Activated T-cell treated with anti-CD3 and anti-CD28 coated beads for 48 hours (primary cell): Measurements from ENCODE around the gene EXOC7.

Source experiments
- DNase-seq: peaks from one replicate; pipeline ENCODE4 v3.0.0-alpha.2; 2020; ENCODE audit warnings: low read depth

The EXOC7 gene

DNA sequence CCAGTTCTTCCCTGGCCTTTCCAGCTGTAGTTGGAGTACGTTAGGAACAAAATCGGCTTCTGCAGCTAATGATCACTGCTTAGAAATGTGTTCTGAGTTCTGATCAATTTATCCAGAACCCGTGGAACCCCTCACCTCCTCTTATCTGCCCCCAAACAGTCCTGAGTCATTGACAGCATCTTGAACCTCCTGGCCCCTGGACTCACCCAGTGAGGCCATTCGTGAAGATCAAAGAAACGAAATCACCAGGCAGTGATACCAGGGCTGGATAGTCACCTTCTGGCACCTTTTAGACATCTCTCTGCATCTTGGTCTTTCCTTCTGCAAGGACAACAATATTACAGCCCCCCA is 17.0 kb upstream of the EXOC7 start:
- DNase-seq: no peak

DNA sequence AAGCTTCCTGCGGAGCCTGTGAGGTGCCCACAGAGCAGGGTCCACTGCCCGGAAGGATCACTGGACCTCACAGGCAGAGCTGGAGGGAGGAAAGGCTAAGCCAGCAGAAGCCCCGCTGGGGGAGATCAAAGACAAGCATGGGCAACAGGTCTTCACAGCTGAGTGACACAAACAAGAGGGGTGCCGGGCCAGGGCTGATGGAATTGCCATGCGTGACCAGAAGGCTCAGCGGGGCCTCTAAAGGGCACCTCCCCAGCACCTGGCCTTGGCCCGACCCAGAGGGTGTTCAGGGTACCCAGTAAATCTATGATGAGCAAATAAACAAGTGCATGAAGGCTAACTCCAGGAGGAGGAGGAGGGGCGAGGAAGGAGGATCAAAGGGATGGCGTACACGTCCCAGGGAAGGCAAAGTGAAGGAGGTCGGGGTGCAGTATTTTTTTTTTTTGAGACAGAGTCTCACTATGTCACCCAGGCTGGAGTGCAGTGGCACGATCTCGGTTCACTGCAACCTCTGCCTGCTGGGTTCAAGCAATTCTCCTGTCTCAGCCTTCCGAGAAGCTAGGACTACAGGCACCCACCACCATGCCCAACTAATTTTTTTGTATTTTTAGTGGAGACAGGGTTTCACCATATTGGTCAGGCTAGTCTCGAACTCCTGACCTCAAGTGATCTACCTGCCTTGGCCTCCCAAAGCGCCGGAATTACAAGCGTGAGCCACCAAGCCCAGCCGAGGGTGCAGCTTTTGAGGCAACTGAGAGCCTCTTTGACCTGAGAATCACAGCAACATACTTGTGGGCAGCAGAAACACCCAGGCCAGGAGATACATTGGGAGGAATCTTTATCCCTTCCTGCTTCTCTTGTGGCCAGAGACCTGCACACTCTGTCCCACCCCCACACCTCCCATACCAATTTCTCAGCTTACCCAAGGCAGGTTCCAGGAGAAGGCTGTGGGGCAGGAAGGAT is 16.1 kb upstream of the EXOC7 start:
- no peak for DNase-seq

DNA sequence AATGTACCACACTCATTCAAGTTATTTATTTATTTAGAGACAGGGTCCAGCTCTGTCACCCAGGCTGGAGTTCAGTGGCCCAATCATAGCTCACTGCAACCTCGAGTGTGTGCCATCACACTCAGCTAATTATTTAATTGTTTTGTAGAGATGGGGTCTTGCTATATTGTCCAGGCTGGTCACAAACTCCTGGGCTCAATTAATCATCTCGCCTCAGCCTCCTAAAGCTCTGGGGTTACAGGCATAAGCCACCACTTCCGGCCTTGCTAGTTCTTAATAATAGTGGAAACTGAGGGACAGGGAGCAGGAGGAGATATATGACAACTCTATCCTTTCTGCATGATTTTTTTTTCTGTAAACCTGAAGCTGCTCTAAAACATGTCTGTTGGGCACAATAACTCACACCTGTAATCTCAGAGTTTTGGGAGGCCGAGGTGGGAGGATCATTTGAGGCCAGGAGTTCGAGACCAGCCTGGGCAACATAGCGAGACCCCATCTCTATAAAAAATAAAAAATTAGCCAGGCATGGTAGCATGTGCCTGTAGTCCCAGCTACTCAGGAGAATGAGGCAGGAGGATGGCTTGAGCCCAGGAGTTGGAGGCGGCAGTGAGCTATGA is 11.7 kb upstream of the EXOC7 start:
- no peak for DNase-seq

DNA sequence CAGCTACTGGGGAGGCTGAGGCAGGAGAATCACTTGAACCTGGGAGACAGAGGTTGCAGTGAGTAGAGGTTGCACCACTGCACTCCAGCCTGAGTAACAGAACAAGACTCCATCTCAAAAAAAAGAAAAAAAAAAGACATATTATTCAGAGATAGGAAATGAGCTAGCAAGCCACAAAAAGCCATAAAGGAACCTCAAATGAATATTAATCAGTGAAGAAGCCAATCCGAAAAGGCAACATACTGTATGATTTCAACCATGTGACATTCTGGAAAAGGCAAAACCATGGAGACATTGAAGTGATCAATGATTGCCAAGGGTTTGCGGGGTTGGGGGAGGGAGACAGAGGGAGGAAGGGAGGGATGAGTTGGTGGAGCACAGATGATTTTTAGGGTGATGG is 8.4 kb upstream of the EXOC7 start:
- no peak for DNase-seq

DNA sequence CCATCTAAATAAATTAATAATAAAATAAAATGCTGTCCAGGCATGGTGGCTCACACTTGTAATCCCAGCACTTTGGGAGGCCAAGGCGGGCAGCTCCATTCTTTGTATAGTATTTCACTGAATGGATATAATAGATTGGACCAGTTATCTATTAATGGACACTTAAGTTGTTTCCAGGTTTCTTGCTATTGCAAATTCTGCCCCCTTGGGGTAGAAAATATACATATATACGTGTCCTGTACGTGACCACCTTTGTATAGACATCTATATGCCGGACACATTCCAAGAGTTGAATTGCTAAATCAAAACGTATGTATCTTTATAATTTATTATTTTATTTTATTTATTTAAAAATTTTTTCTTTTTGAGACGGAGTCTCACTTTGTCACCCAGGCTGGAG is 3.9 kb upstream of the EXOC7 start:
- no peak for DNase-seq

DNA sequence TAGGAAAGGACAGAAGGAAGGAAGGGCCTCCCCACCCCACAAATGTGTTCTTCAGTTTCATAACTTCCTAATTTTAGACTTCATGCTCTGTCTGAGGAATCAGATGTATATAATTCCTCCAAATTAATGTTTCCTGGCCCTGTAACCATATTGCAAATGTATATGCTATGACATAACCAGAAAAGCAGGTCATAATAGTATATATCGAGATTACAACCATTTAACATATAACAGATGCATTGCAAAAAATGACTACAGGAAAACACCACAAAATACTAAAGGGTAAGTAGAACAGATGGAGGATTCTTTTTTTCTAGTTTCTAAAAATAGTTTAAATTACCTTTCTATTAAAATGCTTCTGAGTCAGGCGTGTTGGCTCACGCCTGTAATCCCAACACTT is 3.1 kb upstream of the EXOC7 start:
- DNase-seq: no peak

DNA sequence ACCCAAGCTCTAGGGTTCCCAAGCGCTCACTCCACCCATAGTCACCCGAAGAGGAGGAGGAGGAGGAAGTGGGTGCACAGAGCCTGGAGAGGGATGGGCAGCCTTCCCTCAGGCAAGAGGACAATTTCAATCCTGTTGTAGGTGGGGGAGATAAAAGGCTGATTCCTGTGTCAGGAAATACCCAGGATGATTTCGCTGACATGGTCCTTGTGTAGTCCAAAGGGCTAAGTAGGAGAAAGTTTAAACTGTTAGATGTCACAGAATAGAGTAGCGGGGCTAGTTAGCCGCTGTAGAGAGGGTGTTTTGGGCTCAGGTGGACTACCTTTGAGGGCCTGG is 1.3 kb upstream of the EXOC7 start:
- DNase-seq: no peak

DNA sequence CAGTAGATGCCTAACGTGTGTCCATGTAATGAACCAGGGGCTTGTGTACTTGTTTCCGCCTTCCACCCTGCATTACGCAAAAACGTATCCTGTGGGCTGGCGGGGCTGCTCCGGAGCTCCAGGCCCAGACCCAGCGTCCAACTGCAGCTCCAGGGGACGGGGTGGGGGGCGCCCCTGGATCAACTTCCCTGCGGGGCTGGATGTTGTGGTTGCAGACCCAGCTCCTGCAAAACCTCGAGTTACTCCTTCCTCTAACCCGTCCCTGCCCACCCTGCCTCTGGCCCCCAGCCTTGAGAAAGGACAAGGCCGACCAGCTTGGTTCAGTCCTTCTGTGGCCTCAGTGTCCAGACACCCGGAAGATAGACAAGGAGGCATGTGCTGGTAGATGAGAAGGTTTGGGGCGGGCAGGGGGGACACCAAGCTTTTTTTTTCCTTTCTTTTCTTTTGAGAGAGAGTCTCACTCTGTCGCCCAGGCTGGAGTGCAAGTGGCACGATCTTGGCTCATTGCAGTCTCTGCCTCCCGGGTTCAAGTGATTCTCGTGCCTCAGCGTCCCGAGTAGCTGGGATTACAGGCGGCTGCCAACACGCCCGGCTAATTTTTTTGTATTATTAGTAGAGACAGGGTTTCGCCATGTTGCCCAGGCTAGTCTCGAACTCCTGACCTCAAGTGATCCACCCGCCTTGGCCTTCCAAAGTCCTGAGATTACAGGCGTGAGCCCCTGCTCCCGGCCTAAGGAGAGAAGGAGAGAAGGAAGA is 731 bp upstream of the EXOC7 start:
- DNase-seq: no peak

DNA sequence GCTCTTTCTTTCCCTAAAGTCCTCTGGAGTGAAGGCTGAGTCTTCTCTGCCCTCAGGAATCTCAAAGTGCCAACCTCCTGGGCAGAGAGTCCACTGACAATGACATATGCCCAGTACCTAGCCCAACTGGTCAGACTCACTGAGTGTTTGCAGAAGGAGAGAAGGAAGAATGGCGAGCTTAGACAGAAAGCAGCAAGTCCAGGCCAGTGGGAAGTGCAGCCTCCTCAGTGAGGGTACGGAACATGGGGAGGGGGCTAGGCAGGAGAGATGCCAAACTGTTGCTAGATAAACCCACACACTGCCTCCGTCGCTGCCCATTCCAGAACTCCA is 678 bp downstream of the EXOC7 start:
- DNase-seq: no peak

DNA sequence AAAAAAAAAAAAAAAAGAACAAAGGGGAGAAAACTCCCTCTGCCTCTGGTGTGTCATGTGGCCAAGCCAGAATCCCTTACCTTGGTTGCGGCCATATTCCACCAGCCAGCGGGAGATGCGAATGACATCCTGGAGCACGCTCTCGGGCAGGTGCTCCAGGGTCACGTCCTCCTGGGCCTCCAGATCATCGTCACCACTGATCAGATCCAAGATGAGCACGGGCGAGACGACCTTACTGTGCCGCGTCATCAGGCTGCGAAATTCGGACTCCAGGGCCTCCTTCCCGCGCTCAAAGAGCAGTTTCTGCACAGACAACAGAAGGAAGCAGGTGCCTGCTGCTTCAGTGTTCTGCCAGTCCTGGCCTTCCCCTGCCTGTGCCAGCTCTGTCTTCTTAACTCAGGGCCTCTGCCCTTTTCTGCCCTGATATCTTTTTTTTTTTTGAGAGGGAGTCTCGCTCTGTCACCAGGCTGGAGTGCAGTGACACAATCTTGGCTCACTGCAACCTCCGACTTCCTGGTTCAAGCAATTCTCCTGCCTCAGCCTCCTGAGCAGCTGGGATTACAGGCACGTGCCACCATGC is 5.8 kb downstream of the EXOC7 start:
- DNase-seq: no peak

DNA sequence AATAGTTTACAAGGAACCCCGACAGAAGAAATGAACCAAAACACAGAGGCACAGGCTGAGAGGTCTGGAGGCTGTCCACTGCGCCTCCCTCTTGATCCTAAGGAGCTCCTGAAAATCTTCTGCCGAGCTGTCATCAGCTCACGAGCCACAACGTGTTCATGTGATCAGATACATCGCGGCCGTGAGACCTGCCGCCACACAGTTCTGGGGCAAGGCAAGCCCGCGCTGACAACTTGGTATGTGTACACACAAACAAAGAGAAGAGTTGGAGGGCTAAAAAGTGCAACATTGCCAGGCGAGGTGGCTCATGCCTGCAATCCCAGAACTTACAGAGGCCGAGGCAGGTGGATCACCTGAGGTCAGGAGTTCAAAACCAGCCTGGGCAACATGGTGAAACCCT is 7.6 kb downstream of the EXOC7 start:
- no peak for DNase-seq

DNA sequence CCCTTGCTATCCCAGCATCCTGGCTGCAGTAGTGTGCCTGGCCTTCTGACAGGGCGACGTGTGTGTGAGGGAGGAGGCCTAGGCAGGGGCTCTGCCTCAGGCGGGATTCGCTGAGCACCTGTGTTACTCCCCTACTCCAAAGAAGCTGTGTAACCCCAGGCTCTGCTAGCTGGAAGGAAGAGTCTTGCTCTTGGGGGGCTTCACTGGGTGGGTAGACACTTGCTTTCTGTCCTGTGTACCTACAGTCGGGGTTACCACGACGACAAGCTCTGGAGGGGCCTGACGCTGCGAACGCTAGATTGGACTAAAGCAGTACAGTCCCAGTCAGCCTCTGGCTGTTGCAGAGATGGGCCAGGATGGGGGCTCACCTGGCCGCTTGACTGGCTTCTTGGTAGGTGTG is 9.5 kb downstream of the EXOC7 start:
- DNase-seq: no peak

DNA sequence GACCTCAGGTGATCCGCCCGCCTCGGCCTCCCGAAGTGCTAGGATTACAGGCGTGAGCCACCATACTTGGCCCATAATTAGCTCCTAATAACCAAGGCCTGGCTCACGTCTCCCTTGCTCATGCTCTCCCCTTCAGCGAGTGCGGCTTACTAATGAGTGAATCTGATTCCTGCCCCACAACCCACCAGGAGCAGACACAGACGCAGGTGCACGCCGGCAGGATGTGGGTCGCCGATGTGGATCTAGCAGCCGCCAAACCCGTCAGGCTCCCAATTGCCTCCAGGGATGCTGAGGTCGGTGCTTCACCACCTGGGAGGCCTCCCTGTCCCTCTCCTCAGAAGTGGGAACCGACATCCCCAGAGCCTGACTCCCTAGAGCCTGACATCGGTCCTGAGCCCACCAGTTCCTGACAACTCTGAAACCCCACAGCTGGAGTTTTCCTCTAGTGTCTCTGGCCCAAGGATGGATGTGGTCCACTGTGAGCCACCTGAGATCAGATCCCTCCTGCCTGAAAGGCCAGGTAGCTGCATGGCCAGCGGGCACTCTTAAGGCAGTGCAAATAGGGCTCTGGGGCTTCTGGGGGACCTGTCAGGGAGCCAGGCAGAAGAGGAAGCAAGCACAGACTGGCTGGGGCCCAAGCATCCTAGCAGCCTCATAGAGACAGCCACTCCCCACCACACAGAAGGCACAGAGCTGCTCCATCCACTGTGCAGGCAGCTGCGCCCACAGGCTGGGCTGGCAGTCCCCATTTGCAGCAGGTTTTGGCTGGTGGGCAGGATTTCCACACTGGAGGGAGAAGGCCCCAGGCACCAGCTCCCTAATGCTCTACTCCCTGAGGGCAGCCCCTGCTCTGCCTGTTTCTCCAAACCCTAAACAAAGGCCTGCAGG is 10.8 kb downstream of the EXOC7 start:
- DNase-seq: no peak

DNA sequence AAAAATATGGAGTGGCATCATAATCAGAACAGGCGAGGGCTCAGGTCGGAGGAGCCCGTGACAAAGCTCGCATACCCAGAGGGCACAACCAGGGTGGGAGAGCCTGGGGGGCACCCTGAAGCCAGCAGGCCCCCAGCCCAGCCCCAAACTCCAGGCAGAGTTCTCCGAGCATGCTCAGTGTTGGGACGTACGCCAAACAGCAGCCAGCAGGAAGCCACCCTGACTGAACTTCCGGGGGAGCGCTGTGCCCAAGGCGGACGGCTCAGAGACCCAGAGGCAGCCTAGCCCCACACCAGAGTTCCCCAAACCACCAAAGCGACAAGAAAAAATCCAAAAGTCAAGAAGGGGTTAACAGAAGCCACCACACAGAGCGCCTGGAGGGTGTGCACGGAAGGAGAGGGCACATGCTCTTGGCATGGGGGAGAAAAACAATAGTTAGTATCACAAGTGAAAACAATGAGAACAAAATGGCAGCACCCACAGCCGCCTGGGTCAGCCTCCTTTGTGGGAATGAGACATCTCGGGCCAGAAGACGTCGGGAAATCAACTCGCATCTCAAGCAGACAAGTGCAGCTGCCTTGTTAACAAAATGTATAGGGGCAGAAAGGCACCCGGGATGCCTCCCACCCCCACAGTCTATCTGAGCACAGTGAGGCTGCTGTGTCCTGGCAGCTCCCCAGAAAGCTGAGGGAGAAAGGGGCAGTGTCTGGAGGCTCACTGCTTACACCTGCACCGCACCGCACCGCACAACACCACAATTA is 11.9 kb downstream of the EXOC7 start:
- no peak for DNase-seq

DNA sequence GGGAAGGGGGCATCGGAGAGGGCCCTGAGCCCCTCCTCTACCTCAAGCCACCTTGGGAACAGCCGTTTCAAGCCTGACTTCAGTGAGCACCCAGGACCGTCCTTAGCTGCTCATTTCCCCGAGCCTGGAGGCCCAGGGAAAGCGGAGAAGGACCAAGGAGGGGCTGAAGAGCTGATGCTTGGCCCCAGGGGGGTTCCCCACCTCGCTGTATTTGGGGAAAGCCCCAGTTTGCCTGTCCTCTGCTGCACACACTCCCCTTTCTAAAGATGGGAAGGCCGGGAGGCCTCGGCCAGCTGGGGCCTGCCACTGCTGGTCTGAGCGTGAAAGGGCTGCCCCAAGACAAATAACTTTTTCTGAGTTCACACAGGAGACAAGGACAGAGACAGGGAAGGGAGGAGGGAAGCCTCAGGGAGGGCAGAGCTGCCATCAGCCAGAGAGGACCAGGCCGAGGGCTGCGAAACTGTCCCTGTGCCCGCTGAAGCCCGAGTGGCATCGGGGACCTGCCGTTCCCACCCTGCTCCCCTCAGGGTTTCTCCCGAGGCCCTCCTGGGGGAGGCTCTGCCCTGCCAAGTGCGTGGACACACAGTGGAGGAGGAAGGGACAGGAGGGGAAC is 13.0 kb downstream of the EXOC7 start:
- no peak for DNase-seq

DNA sequence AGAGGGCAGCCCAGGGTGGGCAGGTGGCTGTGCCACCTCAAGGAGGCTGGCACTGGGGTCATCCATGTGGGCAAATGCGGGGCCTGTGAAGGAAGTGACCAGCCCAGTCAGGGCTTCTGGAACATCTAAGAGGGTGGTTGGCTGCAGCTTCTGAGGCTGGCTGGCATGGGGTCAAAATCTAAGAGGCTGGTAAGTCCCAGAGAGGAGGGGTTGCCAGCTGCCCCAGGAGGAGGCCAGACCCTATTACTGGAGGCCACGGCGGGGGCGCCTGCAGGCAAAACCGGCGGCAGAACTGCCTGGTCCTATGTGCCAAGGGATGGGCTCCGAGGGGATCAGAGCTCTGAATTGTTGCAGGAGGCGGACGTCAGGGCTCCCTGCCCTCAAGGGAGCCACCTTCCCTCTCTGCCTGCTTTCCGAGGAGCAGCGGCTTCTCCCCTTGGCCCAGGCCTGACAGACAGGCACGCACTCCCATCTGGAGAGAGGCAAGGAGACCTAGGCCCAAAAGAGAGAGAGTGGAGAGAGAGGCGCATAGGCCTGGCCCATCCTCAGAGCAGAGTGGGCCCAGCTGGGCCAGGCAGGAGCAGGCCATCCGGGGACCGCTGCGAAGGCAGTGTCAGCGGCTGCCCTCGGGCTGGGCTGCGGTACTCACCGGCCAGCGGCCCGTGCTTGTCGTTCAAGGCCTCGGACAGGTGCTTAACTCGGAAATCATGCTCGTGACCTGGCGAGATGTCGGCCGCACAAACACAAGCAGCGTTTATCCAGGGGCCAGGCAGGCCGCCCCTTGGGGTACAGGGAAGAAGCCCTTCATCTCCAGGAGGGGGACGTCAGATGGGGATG is 13.7 kb downstream of the EXOC7 start:
- no peak for DNase-seq

DNA sequence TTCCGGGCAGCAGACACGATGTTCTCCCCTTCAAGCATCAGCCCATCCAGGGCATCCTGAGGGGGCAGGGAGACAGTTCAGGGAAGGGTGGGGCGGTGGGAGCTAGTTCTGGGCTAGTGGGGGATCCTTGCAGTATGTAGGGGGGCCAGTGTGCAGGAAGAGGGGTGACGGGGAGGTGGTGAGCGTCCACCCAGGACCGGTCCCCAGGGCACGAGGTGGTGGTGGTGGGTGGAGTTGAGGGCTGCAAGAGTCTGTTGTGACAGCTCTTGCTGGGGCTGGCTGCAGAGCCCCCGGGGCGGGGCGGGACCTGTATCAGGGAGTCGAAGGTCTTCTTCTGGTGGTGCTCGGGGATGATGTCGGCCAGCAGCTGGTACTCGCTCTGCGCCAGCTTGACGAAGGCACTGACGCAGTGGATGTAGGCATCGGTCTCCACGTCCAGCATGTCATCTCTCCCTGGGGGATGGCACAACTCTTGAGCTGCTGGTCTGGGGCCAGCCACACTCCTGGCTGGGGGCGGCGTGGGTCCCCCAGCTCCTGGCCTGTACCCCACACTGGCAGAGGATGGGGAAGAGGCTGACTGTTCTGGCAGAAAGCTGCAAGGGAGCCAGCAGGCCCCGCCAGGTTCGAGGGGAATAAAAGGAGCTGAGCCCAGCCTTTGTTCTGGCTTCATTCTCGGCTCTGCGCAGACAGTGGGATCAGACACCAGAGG is 14.6 kb downstream of the EXOC7 start:
- no peak for DNase-seq

DNA sequence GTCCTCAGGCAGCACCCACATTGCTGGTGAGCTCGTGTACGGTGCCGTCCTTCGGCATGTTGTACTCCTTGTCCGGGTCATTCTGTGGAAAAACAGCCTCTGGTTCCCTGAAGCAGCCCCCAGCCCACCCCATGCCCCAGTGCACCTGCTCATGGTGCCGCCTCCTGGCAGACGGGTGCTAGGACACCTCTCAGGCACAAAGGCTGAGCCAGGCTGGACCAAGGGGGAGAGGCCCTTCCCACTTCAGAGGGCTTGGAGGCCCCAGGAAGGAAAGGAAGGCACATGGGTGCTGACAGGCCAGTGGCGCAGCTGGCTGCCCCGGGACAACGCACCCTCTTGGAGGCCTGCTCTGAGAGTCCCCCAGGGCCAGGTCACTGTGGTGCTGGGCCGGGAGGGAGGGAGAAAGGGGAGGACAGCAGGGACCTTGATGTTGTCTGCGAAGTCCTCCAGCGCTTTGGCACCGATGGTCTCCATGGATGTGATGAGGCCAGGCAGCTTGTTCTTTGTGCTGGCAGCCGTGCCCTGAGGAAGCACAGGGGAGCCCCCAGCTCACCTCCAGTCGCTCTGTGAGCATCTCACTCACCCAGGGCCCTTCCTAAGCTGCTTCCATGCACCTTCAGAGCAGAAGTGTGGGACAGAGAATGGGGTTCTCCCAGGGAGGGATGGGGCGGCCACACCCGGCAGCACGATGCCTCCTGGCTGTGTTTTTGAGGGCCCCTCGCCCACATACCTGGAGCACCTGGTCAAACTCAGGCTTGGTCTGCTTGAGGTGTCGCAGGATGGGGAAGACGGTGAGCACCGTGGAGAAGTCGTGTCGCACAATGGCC is 15.3 kb downstream of the EXOC7 start:
- no peak for DNase-seq
